ENCODE results near the gene LAMC2.

LAMC2 gene

DNA sequence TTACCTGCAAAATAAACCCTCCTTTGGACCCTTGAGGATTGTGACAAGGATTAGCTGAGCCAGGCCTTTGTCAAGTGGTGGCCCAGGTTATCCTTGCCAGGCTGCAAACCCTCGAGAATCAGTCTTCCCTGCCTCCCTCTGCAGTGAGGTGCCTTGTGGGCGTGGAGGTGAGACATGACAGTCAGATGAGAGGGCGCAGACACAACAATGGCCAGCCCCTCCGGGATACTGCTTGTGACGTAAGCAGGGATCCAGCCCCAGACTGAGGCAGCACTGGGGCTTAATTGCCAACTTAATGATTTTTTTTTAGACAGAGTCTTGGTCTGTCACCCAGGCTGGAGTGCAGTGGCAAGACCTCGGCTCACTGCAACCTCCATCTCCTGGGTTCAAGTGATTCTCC lies 104.6 kb downstream of the LAMC2 start:
- no peak for DNase-seq

DNA sequence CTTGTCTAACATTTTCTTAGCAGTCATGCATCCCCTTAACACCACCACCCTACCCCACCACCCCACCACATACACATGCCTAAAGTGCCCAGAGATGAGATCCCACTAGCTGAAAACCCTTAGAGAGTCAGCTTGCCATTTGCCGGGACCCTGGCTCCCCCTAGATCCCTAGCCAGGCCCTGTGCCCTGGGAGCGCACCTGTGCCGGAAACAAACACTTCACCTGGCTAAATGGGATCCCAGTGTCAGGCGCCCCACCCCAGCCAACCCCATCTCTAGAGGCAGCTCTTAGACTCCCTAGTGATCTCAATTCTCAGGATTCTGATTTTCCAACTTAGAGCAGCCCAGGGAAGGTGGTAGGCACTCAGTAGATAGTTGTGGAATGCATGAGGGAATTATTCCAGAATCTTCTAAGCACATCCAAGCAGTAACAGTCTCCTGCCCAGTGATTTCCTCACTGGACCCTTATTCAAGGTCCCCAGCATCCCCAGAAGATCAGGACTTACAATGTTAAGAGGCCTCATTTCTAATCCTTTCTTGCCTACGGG lies 105.2 kb downstream of the LAMC2 start:
- DNase-seq, result no peak

DNA sequence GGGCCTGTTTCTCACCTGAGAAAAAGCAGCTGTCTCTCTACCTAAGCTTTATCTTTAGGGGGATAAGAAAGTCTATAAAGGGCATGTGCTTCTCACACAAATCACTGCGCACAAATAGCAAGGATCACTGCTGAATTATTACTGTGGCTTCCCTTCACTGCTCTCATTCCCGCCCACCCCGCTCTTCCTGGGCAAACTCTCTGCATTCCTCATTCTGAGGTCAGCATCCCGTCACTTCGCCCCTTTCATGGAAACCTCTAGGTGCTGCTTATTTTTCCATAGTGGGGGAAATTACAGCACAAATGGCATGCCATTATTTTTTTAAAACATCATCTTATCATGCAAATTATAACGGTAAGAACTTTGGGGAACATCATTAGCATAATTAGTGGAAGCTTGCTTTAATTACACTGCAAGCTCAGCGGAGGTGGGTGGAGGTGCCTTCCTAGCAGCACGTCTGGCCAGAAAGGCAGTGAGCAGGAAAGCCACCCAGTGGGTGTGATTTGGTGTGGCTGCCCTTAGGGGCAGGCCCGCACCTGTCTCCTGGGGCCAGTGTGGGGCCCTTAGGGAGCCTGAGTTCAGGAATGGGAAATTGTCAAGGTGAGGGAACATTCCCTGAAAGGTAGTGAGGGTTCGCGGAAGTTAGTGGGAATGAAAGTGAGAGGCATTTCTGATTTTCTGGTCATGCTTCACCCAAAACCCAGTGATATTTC lies 105.9 kb downstream of the LAMC2 start:
- DNase-seq, result no peak

DNA sequence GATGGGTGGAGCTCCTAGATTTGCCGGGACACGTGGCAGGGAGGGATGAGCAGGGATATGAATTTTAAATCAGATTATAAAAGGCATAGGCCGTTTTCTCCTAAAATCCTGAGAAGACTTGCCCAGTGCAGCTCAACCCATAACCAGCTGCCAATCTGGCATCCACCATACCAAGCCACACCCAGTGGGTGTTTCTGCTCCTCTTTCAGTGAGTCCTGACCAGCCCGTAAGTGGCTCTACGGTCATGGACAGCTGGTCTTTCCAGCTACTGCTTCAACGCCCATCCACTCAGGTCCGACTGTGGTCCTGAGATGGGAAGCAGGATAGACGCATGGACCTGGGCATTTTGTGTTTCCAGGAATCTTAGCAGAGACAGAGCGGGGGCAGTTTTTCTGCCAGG lies 107.2 kb downstream of the LAMC2 start:
- DNase-seq, result no peak

DNA sequence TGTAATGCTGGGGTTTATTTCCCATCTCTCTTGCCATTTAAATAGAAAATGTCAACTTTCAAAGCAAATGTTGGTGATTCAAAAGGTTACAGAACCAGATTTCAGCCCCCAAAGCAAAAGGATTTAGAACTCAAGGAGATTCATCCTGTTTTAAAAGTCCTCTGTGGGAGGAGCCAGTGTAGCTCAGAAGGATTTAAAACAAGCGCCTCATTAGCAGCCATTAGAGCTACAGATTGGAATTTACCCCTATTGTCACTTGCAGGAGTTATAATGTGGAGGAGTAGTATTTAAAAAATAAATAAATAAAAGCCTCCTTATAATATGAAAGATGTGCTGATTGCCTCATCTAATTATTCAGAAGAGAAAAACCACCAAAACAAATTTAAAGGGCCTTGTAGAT lies 107.8 kb downstream of the LAMC2 start:
- no peak for DNase-seq

Data from CD4-positive, alpha-beta T cell treated with Interleukin-17A for 4 hours (primary cell).